ENCODE measurements around the gene ADORA1.

Gene ADORA1

GRCh38 chr1:203140743-203141520 is 13.4 kb downstream of the ADORA1 start:
- Histone ChIP-seq H3K9ac (ENCODE audit: low read depth, low read length) (no peak overlapping the region), H2AFZ (ENCODE audit: low read depth, low read length) (no peak overlapping the region), H3K27me3 (ENCODE audit: insufficient read depth, low read length, poor library complexity) (peaks cover 52% of the 10 kb centered on the region), H3K36me3 (ENCODE audit: insufficient read depth, low read length) (no peaks in the 10 kb centered on the region), H4K20me1 (ENCODE audit: insufficient read depth, low read length) (no peaks in the 10 kb centered on the region; the same call in 1 of the 2 replicates), H3K79me2 (ENCODE audit: insufficient read depth, low read length) (no peaks in the 10 kb centered on the region), H3K9me3 (ENCODE audit: insufficient read depth, low read length, severe bottlenecking) (no peaks in the 10 kb centered on the region), H3K4me2 (ENCODE audit: insufficient read depth, low read length) (no peak overlapping the region), H3K4me1 (ENCODE audit: insufficient read depth, low read length) (no peaks in the 10 kb centered on the region), H3K27ac (ENCODE audit: low read length) (no peak overlapping the region), H3K4me3 (ENCODE audit: low read depth in 1 of 2, low read length in 2 of 2) (no peak overlapping the region)
- TF ChIP-seq CTCF (IDR thresholded peaks at IDR 0.05; ENCODE audit: borderline replicate concordance, extremely low read depth, low read length, poor library complexity, severe bottlenecking) (no peak), EZH2 (IDR thresholded peaks at IDR 0.05; ENCODE audit: borderline replicate concordance, low read depth, low read length, severe bottlenecking) (no peak)
- no peak for DNase-seq
- ATAC-seq (ENCODE audit: insufficient read depth, low read depth), result no peak

GRCh38 chr1:203142124-203142523 is 14.6 kb downstream of the ADORA1 start:
- no peak for DNase-seq
- peaks cover 49% of the 10 kb centered on the region for H3K27me3 ChIP-seq (ENCODE audit: insufficient read depth, low read length, poor library complexity)
- no peaks in the 10 kb centered on the region for H3K9me3 ChIP-seq (ENCODE audit: insufficient read depth, low read length, severe bottlenecking)
- no peak overlapping the region for H3K4me2 ChIP-seq (ENCODE audit: insufficient read depth, low read length)
- no peak for ATAC-seq (ENCODE audit: insufficient read depth, low read depth)
- no peaks in the 10 kb centered on the region; the same call in 1 of the 2 replicates for H4K20me1 ChIP-seq (ENCODE audit: insufficient read depth, low read length)
- H3K36me3 ChIP-seq (ENCODE audit: insufficient read depth, low read length), result no peaks in the 10 kb centered on the region
- no peak overlapping the region for H3K27ac ChIP-seq (ENCODE audit: low read length)
- no peaks in the 10 kb centered on the region for H3K4me1 ChIP-seq (ENCODE audit: insufficient read depth, low read length)
- H2AFZ ChIP-seq (ENCODE audit: low read depth, low read length), result no peak overlapping the region
- TF ChIP-seq CTCF (IDR thresholded peaks at IDR 0.05; ENCODE audit: borderline replicate concordance, extremely low read depth, low read length, poor library complexity, severe bottlenecking), result no peak
- no peak for TF ChIP-seq EZH2 (IDR thresholded peaks at IDR 0.05; ENCODE audit: borderline replicate concordance, low read depth, low read length, severe bottlenecking)
- H3K9ac ChIP-seq (ENCODE audit: low read depth, low read length), result no peak overlapping the region
- H3K4me3 ChIP-seq (ENCODE audit: low read depth in 1 of 2, low read length in 2 of 2), result no peak overlapping the region
- H3K79me2 ChIP-seq (ENCODE audit: insufficient read depth, low read length), result no peaks in the 10 kb centered on the region

- Histone ChIP-seq H3K27me3 (ENCODE audit: insufficient read depth, low read length, poor library complexity) (peaks cover 45% of the 10 kb centered on the region), H3K4me2 (ENCODE audit: insufficient read depth, low read length) (no peak overlapping the region), H3K4me3 (ENCODE audit: low read depth in 1 of 2, low read length in 2 of 2) (no peak overlapping the region), H3K4me1 (ENCODE audit: insufficient read depth, low read length) (no peaks in the 10 kb centered on the region), H3K79me2 (ENCODE audit: insufficient read depth, low read length) (no peaks in the 10 kb centered on the region), H3K9ac (ENCODE audit: low read depth, low read length) (no peak overlapping the region), H3K27ac (ENCODE audit: low read length) (no peak overlapping the region), H3K36me3 (ENCODE audit: insufficient read depth, low read length) (no peaks in the 10 kb centered on the region), H2AFZ (ENCODE audit: low read depth, low read length) (no peak overlapping the region), H3K9me3 (ENCODE audit: insufficient read depth, low read length, severe bottlenecking) (no peaks in the 10 kb centered on the region), H4K20me1 (ENCODE audit: insufficient read depth, low read length) (no peaks in the 10 kb centered on the region)
- TF ChIP-seq EZH2 (IDR thresholded peaks at IDR 0.05; ENCODE audit: borderline replicate concordance, low read depth, low read length, severe bottlenecking), result no peak
- no peak for TF ChIP-seq CTCF (IDR thresholded peaks at IDR 0.05; ENCODE audit: borderline replicate concordance, extremely low read depth, low read length, poor library complexity, severe bottlenecking)
- no peak for ATAC-seq (ENCODE audit: insufficient read depth, low read depth)
- no peak for DNase-seq
Observed at GRCh38 chr1:203142684-203143408, 15.3 kb downstream of the ADORA1 start.
